Muscle of arm (tissue), 12 donors: ENCODE data around the gene PARL. TPM values are rescaled to one million over a fixed set of nuclear protein-coding genes. Genes with fewer than 3 reads are reported as not detected.

Experiments
- DNase-seq: peaks from one replicate; pipeline ENCODE4 v3.0.0-alpha.2; 2013
- polyA plus RNA-seq, 12 donors: library from polyadenylated mRNA; unstranded; fragments of 120-200 nt; gene quantifications; one replicate each; pipeline ENCODE4 v1.2.1, GENCODE V29; 2013; ENCODE audit not compliant: insufficient read length in 12 of 12

PARL gene
- polyA plus RNA-seq, 12 donors, result 29.4 to 72.3 (median 31.5) TPM; not detected in 1

DNA sequence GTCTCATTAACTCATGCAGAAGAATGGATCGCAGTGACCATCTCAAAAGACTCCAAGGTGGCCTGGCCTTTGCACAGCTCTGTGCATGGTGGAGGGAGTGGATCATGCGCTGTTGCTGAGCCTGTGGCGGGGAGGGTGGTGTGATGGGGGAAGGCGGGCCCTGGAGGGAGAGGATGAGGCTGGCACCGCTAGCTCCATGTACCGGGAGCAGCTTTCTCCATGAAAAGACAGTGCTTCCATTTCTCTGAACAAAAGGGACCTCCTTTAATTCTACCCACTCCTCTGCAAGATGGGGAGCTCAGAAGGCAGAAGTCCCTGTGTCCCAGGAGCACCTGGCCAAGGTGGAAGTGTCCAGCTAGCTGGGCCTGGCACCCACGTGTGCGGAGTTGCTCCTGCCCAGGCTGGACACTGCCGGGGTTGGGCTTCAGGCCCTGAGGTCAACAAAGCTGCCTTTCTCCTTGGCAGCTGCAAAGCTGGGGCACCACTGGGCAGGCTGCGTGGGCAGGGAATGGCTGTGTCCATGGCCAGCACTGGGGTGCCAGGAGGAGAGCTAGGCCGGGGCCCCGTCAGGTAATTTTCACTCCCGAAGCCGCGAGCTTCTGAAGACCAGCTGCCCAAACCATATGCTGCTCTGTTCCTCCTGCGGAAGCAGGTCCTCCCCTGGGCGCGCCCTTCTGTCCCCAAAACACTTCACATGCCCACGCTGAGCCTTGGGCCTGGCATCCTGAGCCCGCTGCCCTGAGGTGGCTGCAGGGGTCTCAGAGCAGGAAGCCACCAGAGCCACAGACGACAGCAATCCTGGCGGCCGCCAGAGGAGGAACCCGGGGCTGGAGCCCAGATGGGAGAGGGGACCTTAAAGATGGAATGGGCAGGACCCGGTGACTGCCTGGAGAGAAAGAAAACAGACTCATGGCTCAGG lies 65.7 kb downstream of the PARL start:
- no peak for DNase-seq

DNA sequence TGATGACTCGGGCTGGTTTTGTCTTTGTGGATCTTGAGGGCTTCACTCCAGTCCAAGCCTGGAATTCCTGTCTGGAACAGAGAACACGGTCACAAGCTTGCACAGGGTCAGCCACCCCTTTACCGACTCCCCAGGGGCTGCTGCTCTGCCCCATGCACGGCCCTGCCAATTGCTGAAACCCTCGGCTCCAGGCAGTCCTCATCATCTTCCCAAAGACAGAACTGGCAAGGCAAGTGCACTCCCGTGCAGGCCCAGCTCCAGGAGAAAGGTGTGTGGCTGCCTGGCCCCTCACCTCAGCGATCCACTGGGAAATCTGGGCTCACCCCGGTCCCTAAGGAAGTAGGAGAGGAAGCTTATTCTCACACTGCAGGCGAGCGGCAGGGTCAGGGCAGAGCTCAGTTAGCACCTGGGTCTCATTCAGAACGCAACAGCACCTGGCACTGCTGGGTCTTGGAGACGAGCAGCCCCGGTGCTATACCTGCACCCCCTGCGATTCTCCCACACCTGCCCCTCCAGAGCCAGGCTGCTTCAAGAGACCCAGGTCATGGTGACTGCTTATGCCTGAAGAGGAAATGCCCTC lies 66.5 kb downstream of the PARL start:
- DNase-seq, result no peak

DNA sequence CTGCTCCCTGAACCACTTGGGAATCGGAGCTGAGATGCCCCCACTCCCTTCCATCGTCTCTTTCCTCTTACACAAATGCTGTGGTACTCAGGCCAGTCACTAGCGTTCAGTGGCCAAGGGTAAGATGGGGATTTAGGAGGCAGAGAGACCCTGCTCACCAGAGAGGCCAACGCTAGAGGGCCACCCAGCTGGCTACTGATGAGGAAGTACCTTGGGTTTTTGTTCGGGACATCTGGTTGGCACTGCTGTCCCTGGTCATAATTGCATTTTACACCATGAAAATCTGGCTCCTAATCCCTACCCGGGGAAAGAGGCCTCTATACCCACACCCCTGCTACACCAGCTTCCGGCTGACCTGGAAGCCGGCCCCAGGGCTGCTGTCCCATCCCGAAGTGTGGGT lies 67.0 kb downstream of the PARL start:
- no peak for DNase-seq

DNA sequence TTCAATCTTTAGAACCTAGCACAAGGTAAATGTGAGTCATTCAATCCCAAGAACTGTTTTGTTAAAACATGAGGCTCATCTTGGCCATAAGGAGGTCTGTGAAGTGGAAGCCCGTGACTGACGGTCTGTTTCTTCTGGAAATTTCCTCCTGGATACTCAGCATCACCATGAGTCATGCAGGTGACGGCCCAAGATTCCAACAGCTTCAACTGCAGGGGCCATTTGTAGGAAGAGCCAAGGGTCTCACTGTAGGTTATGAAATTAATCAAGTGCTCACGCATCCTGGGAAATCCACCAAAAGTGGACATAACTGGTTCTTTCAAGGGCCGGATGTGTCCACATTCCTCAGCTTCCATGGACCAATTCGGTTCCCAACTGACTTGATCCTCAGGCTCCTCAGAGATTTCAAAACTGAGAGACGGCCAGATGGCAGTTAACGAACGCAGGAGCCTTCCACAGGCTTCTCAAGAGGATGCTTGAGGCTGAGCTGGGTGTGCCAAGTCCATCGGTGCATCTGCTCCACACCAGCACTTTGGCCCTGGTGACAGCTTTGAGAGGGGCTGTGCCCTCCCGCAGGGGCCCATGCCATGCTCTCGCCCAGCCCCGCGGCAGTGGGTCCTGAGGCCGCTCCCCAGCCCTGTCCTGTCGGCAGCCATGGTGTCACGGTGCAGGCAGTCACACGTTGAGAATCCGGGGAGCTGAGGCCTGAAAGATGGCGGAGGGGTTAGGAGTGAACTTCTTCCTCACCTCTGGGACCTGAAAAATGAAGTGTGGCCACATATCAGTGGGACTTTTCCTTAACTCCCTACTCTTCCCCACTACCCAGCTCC lies 67.8 kb downstream of the PARL start:
- DNase-seq, result no peak

DNA sequence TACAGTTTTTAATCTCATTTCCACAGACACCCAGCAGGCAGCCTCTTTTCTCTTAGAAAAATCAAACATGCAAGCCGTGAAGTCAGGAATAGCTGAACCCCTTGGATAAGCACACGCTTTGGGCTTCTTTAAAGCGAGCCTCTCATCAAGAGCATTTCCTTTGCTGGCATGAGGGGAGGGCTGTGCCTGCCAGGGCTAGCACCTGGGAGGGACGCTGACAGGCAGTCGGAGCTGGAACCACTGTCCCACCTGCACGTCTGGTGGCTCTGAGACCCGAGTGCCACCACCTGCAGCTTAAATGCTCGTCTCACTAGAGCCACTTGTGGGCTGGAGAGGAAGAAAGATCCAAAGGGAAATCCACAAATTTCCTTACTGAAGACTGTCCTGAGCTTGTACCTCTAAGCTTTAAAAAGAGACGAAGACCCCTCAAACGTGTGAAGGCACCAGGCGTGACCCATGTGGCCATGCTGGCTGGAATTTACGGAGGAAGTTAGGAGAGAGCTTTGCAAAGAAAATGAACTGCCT lies 68.7 kb downstream of the PARL start:
- DNase-seq, result no peak

DNA sequence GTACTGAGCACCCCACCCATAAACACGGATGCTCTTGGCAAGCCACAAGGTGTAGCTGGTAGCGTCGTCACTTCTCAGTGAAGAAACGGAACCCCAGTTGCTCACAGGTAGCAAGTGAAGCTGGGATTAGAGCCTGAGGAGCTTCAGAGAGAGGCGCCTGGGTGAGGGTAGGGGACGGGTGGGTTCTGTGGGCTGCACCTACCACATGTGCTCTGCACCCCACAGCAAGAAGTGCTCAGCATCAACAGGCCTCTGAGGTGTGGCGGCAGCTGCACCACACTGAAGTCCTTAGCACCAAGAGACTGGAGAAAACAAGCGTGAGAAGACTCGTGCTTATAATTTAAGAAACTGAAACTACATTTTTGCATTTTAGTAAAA lies 69.1 kb downstream of the PARL start:
- DNase-seq, result no peak

DNA sequence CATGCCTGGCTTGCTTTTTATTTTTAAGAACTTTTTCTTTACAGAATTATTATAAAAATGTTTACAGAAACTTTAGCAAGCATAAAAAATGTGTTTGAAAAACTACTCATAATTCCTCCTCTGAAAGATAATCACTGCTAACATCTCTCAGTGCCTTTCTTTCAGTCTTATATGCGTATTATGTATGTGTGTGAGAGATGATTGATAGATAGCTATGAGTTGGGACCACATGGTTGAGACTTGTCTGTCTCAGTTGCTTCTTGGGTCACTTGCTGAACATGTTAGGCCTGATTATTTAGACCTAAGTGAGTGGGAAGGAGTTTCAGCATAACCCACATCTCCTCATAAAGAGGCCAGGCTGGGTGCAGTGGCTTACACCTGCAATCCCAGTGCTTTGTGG lies 70.4 kb downstream of the PARL start:
- DNase-seq, result no peak

DNA sequence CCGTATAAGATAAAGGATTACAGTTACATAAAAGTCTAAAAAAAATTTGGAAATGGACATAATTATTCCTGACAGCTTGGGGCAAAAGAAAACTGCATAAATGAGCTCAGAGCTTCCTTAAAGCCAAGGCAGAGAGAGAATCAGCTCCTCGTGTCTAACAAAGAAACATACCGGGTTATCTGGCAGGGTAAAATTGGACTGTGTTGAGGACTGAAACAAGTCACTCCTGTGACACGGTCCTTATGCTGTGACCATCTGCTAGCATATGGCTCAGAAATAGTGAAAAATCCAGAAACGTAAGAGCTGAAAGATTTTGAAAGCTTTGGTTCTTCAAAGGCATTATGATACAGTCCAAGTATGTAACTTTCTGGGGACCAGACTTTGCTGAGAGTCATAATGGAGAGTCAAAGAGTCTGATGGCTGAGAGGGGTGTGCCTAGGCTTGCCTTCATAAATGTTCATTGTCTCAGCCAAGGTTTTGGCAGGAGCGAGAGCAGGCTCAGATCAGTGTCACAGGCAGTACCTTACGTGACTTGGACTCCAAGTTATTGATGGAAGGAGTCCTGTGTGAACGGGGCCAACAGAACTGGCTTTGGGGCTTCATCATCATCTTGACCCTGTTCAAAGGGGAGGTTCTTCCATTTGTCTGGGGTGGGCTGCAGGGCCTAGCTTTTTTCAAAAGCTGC lies 71.8 kb downstream of the PARL start:
- no peak for DNase-seq

DNA sequence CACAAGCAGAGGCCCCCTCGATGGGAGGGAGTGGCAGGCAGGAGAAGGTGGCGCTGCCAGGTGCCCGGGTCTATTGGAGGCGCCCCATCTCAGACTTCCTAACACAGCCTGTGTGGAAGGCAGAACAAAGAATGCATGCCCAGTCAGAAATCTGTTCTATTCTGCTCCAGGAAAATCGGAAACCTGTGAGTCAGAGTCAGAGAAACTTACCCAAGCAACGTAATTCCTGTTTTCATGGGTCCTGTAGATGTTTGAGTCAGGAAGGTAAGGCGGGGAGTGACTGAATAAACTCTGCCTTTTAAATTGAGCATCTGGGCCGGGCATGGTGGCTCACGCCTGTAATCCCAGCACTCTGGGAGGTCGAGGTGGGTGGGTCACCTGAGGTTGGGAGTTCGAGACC lies 73.0 kb downstream of the PARL start:
- no peak for DNase-seq

DNA sequence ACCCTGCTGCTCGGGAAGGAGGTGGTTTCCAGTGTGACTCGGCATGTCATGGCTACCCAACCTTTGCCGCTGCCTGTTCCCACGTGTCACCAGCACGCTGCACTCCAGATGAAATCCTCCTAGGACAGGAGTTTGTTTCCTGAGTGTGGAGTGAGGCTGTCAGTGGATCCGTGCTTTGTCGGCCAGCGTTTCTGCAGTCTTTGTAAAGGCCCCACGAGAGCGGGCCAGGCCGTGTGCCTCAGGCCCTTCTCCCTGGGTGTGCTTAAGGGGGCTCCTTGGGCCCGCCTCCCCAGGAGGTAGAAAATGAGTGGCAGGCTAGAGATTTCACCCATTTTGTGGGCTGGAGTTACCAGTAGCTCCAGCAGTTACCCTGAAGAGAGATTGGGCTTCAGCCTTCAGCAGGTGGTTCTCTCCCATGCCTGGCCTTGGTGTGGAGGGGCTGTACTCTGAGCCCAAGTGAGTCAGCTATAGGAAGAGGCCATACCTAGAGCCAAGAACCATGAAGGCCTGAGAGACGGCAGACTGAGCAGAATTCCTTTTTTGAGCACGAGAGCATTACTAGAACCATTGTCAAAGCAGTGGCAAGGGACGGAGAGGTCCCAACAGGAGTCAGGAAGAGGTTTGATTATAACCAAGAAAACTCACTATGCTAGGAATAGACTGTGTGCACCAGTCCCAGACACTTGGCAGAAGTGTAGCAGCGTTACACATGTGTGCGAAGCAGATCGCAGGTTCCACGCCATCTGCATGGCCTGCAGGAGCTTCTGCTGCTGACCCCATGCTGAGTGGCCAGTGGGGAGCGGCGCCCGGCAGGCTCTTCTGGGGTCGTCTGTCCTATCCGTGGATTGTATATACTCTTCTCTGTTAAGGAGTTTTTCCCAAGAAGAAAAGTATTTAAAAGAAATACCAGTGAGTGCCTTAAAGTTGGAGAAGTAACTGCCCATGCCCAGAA lies 73.8 kb downstream of the PARL start:
- no peak for DNase-seq

DNA sequence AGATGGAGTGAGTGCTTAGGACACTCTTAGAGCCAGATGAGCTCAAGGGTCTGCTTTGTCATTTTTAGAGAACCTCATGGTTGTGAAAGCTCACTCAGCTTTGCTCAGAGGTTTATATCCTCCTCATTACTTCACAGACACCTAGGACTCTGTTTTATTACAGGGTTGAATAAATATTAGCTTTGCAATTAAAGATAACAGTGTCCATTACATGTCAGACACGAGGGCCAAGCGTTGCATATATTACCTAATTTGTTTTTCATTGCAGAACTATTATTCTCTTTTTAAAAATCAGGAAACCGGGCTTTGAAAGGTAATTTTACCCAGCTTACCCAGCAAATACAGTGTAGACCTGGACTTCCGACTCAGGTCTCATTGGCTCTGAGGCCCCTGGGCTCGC lies 75.4 kb downstream of the PARL start:
- DNase-seq, result no peak

DNA sequence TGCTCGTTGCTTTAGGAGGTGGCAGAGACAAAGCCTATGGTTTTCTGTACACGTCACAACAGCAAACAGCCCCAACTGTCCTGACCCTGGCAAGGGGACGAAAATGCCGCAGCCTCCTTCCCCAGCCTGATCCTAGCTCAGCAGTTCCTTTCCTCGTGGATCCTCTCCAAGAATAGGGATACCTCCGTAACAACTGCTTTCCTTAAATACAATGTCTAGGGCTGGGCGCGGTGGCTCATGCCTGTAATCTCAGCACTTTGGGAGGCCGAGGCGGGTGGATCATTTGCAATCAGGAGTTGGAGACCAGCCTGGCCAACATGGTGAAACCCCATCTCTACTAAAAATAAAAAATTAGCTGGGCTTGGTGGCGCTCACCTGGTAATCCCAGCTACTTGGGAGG lies 76.3 kb downstream of the PARL start:
- DNase-seq, result no peak

DNA sequence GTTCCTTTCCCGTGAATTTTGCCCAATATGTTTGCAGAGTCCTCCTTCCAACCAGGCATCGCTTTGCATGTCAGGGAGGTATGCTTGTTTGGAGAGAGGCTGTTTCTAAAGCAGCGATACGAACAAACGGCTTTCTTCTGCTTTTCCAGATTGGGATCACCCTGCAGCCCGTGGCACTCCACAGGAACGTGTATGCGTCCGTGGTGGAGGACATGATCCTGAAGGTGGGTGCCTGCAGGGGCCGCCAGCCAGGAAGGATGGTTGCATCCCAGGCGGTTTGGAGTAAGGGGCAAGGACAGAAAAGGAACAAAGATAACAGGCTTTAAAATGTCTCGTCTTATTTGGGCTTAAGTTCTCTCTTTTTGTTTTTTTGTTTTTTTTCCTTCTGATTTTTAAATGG lies 76.8 kb downstream of the PARL start:
- no peak for DNase-seq

DNA sequence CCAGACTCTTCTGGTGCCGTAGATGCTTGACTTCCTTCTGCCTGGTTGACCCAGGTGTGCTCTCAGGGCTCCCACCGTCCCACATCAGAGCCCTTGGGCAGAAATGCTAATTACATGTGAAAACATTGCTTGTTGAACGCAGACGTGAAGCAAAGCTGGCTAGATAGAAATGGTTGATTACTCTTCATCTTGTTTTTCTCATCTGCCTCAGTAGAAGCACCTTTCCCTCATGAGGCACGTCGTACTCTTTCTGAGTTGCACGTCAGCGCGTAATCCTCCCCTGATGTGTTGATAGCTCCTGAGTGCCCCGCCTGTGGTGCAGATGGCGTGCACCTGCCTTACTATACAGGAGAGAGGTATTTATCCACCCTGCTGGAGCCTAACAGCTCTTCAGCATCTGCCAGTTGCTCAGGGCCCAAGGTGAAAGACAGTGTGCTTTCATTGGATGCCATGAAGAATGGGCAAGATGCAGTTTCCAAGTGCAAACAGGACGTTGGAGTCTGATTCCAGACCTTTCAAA lies 77.4 kb downstream of the PARL start:
- no peak for DNase-seq

DNA sequence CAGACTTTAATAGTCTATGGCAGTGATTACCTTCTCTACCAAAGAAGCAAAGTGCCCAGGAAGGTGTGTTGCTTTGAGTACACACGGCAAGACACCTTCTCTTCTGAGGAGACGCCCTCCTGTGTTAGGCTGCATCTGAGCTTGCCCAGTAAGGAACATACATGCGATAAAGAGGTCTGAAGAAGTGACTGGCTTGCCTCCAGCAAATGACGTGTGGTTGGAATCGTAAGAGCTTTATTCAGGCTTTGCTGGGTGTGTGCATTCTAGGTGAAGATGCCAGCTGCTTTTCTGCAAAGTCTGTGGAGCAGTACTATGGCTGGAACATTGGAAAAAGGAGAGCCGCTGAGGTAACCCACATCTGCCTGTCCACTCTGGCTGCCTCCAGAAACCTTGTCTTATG lies 81.7 kb downstream of the PARL start:
- no peak for DNase-seq

DNA sequence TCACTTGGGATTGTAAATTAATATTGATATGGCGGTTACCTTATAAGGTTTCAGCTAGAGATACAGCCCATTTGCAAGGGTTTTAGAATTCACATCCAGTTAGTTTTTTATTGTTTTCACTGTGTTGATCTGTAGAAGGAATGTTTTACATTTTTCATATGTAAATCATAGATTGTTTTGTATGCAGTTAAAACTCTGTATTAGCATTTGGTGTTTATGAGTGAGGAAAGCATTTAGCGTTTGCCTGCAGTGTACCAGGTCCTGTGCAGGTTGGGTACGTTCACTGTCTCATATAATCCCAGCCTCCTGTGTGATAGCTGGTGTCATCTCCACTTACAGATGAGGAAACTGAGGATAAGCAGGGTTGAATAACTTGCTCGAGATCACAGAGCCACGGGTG lies 83.1 kb downstream of the PARL start:
- no peak for DNase-seq

DNA sequence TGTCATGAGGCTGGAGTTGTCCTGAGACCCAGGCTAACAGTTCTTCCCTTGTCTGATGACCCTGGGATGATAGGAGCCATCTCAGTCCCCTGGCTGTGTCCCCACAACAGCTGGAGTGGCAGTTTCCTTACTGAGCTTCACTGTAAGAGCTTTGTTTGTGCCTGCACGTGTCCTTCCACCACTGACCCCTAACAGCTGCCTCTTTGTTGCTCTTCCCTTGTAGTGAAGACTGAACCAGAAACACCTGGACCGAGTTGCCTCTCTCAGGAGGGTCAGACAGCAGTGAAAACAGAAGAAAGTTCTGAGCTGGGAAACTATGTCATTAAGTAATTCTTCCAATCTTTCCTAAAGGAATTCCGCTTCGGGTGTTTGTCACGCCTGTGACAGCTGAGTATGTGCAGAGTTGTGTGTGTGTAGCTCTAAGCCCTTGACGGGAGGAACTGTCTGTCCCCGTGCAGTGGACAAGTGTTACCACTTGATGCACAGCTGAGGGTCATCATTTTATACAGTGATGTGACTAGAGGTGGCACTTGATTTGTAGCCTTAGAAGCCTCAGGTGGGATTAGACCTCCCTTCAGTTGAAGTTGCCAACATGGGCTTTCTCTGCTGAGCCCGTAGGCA lies 84.3 kb downstream of the PARL start:
- peak; percentile 25 for DNase-seq

DNA sequence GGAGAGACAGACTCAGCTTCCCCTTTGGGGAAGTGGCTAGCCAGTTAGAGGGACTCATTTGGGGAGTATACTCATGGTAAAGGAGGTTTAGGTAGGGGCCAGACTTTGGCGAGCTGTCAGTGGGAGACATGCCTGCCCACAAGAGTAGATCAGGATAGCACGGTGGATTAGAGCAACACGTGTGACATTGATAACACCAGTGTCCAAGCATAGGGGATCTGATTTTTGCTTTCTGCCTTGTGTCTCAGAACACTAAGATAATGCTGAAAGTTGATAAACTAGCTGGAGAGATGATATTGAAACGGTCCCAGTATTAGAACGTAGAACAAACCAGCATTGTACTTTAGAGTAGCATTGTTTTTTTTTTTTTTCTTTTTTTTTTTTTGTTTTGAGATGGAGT lies 85.2 kb downstream of the PARL start:
- DNase-seq, result no peak

DNA sequence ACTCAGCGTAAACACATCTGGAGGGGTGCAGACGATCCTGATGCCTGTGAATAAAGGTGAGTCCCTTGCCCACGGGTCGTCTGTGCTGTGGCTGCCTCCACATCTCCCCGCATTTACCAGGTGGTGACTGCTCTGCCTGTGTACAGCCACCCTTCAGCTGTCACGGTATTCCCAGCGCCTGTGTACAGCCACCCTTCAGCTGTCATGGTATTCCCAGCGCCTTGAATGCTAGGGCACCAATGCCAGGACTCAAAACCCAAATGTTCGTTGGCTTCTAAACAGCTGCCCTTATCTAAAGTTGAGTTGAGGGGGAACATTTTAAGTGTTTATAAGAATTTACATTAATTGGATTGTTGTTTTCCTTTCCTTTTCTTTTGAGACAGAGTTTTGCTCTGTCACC lies 86.7 kb downstream of the PARL start:
- DNase-seq, result no peak

DNA sequence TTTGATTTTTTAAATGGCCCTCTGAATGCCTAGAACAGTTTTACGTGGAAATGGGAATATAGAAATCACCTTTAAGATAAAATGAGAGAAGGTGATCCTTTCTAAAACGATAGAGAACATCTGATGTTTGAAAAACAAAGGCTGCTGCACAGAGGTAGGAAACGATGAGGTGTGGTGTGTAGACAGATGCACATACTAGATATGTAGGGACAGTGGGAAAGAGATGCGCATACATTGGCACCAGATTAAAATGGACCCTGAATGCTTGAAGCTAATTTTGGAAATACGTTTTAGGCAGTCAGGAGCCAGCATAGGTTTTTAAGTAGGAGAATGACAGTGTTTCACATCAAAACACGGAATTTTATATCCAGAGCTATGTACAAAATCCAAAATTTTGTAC lies 88.3 kb downstream of the PARL start:
- no peak for DNase-seq
